HepG2 (cell line): ENCODE measurements around the gene SLC25A44. TPM values are rescaled to one million over a fixed set of nuclear protein-coding genes. Genes with fewer than 3 reads are reported as not detected.

ENCODE experiments used
- ATAC-seq: fragments of 200-7000 bp; cut with Tn5 transposase; 3 replicates; pipeline ENCODE4 v1.9.1; 2020; ENCODE audit warnings: mild to moderate bottlenecking, moderate library complexity
- BruUV-seq: library from RNA; stranded (reverse); fragments of 400-500 nt; replicated peaks from 2 replicates; lab custom pipeline; 2021; lab: Mats Ljungman, UMichigan
- CTCF ChIA-PET: fragments of 300-600 bp; formaldehyde crosslinking; extraction: SDS; loops from one replicate; lab custom pipeline; 2021; ENCODE audit warnings: low total read pairs, inconsistent platforms, low intra/inter-chr PET ratio; lab: Yijun Ruan, JAX
- POLR2A ChIA-PET: fragments of 350-600 bp; sonication (Branson Sonifier 250); formaldehyde crosslinking; loops from one replicate; lab custom pipeline; 2020; ENCODE audit warnings: antibody characterized with exemption, inconsistent platforms; lab: Yijun Ruan, JAX
- DNase-seq: peaks from one replicate; pipeline ENCODE4 v3.0.0-alpha.2; 2015; ENCODE audit warnings: low spot score
- FAIRE-seq: peaks from 3 replicates; lab custom pipeline; 2011; peaks lifted over from hg19 to GRCh38; lab: Jason Lieb, UNC
- H2AFZ ChIP-seq: one replicate; pipeline ENCODE4 v1.6.1; 2011; ENCODE audit warnings: low read length, inconsistent platforms
- H3K27ac ChIP-seq: fragments of 300-600 bp; 3 replicates; pipeline ENCODE4 v1.8.0; 2011; ENCODE audit warnings: mixed run types, mild to moderate bottlenecking, mixed read lengths, low read length, inconsistent platforms; ENCODE audit not compliant: insufficient read depth; ENCODE audit errors: extremely low read length
- H3K27me3 ChIP-seq, 2 experiments: fragments of 200-600 bp in 1 of 2; 2 replicates in 1 of 2; 3 replicates in 1 of 2; pipeline versions ENCODE4 v1.6.0 to v1.8.0; 2011; ENCODE audit warnings: low read length in 2 of 2, mild to moderate bottlenecking in 2 of 2, moderate library complexity in 2 of 2, inconsistent platforms in 1 of 2; ENCODE audit not compliant: insufficient read depth in 2 of 2, control insufficient read depth in 1 of 2
- H3K36me3 ChIP-seq, 2 experiments: fragments of 200-600 bp in 1 of 2; replicated peaks in 1 of 2; 2 replicates in 1 of 2; 3 replicates in 1 of 2; pipeline versions ENCODE4 v1.5.1 to v1.8.0; 2011; ENCODE audit warnings: low read length in 2 of 2, inconsistent platforms in 1 of 2; ENCODE audit not compliant: insufficient read depth in 2 of 2, control insufficient read depth in 1 of 2
- H3K4me1 ChIP-seq: 2 replicates; pipeline ENCODE4 v1.5.1; 2012; ENCODE audit warnings: low read length, inconsistent platforms; ENCODE audit not compliant: insufficient read depth
- H3K4me2 ChIP-seq: 2 replicates; pipeline ENCODE4 v1.6.0; 2011; ENCODE audit warnings: low read depth, low read length, inconsistent platforms
- H3K4me3 ChIP-seq, 3 experiments: fragments of 200-600 bp in 1 of 3; sonication (generic), shearing (Covaris generic) in 1 of 3; replicated peaks in 1 of 3; 2 replicates each; pipeline ENCODE4 v1.5.1; 2011 to 2016; ENCODE audit warnings: low read length in 3 of 3, inconsistent platforms in 2 of 3, low read depth in 2 of 3, mild to moderate bottlenecking in 2 of 3, control low read depth in 1 of 3, mixed read lengths in 1 of 3; ENCODE audit not compliant: insufficient read depth in 1 of 3
- H3K79me2 ChIP-seq: one replicate; pipeline ENCODE4 v1.6.1; 2011; ENCODE audit warnings: low read length, inconsistent platforms; ENCODE audit not compliant: insufficient read depth
- H3K9ac ChIP-seq: 2 replicates; pipeline ENCODE4 v1.6.0; 2011; ENCODE audit warnings: mild to moderate bottlenecking, low read depth, low read length, inconsistent platforms; ENCODE audit not compliant: insufficient read depth
- H3K9me3 ChIP-seq: 2 replicates; pipeline ENCODE4 v1.5.1; 2012; ENCODE audit warnings: mild to moderate bottlenecking, low read length
- H4K20me1 ChIP-seq: 2 replicates; pipeline ENCODE4 v1.6.0; 2011; ENCODE audit warnings: inconsistent platforms, mild to moderate bottlenecking, low read length, moderate library complexity; ENCODE audit not compliant: insufficient read depth
- GMEB2 ChIP-seq: IDR thresholded peaks from 2 replicates; pipeline ENCODE4 v1.6.1; 2016; ENCODE audit warnings: missing biosample characterization, missing genetic modification reagents, low read depth
- KDM4B ChIP-seq: sonication (generic); formaldehyde crosslinking; IDR thresholded peaks from 2 replicates; pipeline ENCODE4 v1.4.0; 2020; ENCODE audit warnings: missing genetic modification reagents
- PAWR ChIP-seq: sonication (generic); formaldehyde crosslinking; IDR thresholded peaks from 2 replicates; pipeline ENCODE4 v1.4.0; 2020; ENCODE audit warnings: missing genetic modification reagents, mild to moderate bottlenecking, borderline replicate concordance
- SCMH1 ChIP-seq: sonication (generic); formaldehyde crosslinking; IDR thresholded peaks from 2 replicates; pipeline ENCODE4 v1.9.0; 2021; ENCODE audit warnings: missing genetic modification reagents, mild to moderate bottlenecking, borderline replicate concordance
- ZNF121 ChIP-seq: sonication (generic); formaldehyde crosslinking; IDR thresholded peaks from 2 replicates; pipeline ENCODE4 v1.5.0; 2020; ENCODE audit warnings: mild to moderate bottlenecking, missing genetic modification reagents
- ZNF614 ChIP-seq: IDR thresholded peaks from 2 replicates; pipeline ENCODE4 v1.6.1; 2018; ENCODE audit warnings: missing biosample characterization, missing genetic modification reagents, inconsistent platforms, borderline replicate concordance
- ZNF800 ChIP-seq: sonication (generic); formaldehyde crosslinking; IDR thresholded peaks from 2 replicates; pipeline ENCODE4 v1.4.0; 2020; ENCODE audit warnings: missing genetic modification reagents
- ZSCAN9 ChIP-seq: IDR thresholded peaks from 2 replicates; pipeline ENCODE4 v1.6.1; 2016; ENCODE audit warnings: borderline replicate concordance
- WGBS: methylation state at CpG from one replicate; pipeline ENCODE4 v1.1.6; 2017; ENCODE audit warnings: low lambda C conversion rate; 5-methylcytosine and 5-hydroxymethylcytosine counted together
- in situ Hi-C: cut with HindIII; loops from 2 replicates; pipeline ENCODE4 v1.10.0; 2017; ENCODE audit warnings: low pct_unique_long_range_greater_than_20kb; ENCODE audit not compliant: extremely low pct_ligation_motif_present
- intact Hi-C: fragments of 100-400 bp; cut with micrococcal nuclease; formaldehyde crosslinking; loops from one replicate; pipeline ENCODE4 v1.10.0; 2022; ENCODE audit not compliant: unreplicated experiment
- polyA plus RNA-seq, 8 experiments: library from polyadenylated mRNA; depleted of rRNA in 3 of 8; stranded (reverse) in 7 of 8; unstranded in 1 of 8; fragments of >200 nt; fragmentation: Illumina TruSeq in 4 of 8; extraction: Trizol in 4 of 8; gene quantifications; 2 replicates each; pipeline versions ENCODE4 v1.2.1 to v1.2.3, GENCODE V29; 2011 to 2016; ENCODE audit warnings: low read depth in 4 of 8, missing spikeins in 1 of 8, mixed read lengths in 1 of 8; ENCODE audit not compliant: insufficient read depth in 1 of 8
- total RNA-seq, 5 experiments: library from RNA; depleted of rRNA; stranded (reverse); fragments of >200 nt; fragmentation: Illumina TruSeq; extraction: Trizol; gene quantifications; 2 replicates each; pipeline ENCODE4 v1.2.3, GENCODE V29; 2016; ENCODE audit warnings: low read depth in 1 of 5

Gene SLC25A44
- total and polyA plus RNA-seq, 2 of the 13 experiments (the other 11 are each of a cell fraction or from before 2014, with no cell fraction given) = 10.7 to 13.4 TPM

- Histone ChIP-seq H2AFZ (no peak overlapping the region), H3K36me3 (no peaks in the 10 kb centered on the region), H3K79me2 (no peaks in the 10 kb centered on the region), H3K4me1 (peaks cover 50% of the 10 kb centered on the region), H3K27me3 (no peaks in the 10 kb centered on the region), H3K4me2 (no peak overlapping the region), H4K20me1 (no peaks in the 10 kb centered on the region), H3K9me3 (no peaks in the 10 kb centered on the region), H3K4me3 (no peak overlapping the region), H3K27ac (no peak overlapping the region), H3K9ac (no peak overlapping the region)
- intact Hi-C loops (loop anchor here (5.0 kb wide), 1 partner anchor 38 kb away; no protein-coding TSS in a partner anchor), in situ Hi-C loops (loop anchor here (5.0 kb wide), 1 partner anchor 83 kb away; no protein-coding TSS in a partner anchor)
- FAIRE-seq (no peak), DNase-seq (no peak), ATAC-seq (no peak)
- ChIA-PET POLR2A (interaction anchor here (3.8 to 3.9 kb wide), 2 partner anchors 68 to 80 kb away, joined by 37 to 38 read pairs; partner anchors contain the start of gene PMF1), CTCF (no interaction called here)
- no peak for TF ChIP-seq KDM4B (CRISPR knock-in tag)
- no peak for TF ChIP-seq ZNF121
- no peak for TF ChIP-seq ZSCAN9
- no peak for TF ChIP-seq SCMH1 (CRISPR knock-in tag)
- TF ChIP-seq GMEB2 = no peak
- no peak for TF ChIP-seq PAWR (CRISPR knock-in tag)
- BruUV-seq = no TSS peak
- WGBS = 45% methylated on average over 5 of the region's 5 CpGs
Observed at GRCh38 chr1:156144742-156145141, 49.2 kb upstream of the SLC25A44 start.

- Histone ChIP-seq H4K20me1 (no peaks in the 10 kb centered on the region), H3K4me2 (peak overlapping the region; percentile 92), H3K27ac (no peak overlapping the region), H3K79me2 (no peaks in the 10 kb centered on the region), H3K9me3 (no peaks in the 10 kb centered on the region), H3K36me3 (no peaks in the 10 kb centered on the region), H2AFZ (no peak overlapping the region), H3K4me1 (peaks cover 59% of the 10 kb centered on the region), H3K27me3 (no peaks in the 10 kb centered on the region), H3K4me3 (no peak overlapping the region), H3K9ac (no peak overlapping the region)
- TF ChIP-seq ZNF614 (CRISPR knock-in tag) (no peak), ZNF800 (CRISPR knock-in tag) (0 out of 2 replicates have a peak, but pooled peaks have one; percentile 19)
- in situ Hi-C loops = no loop called here
- FAIRE-seq (no peak), ATAC-seq (no peak), DNase-seq (no peak)
- intact Hi-C loops = loop anchor here (1.0 to 5.0 kb wide), 2 partner anchors 37 to 80 kb away; no protein-coding TSS in a partner anchor
- CTCF ChIA-PET = interaction anchor here (1.0 to 1.9 kb wide), 2 partner anchors 16 to 80 kb away, joined by 3 to 44 read pairs; no protein-coding TSS in a partner anchor
- POLR2A ChIA-PET = interaction anchor here (0.7 to 3.9 kb wide), 8 partner anchors 26 to 136 kb away, joined by 3 to 38 read pairs (median 3); partner anchors contain the start of genes LMNA, PMF1 and SLC25A44
- BruUV-seq = no TSS peak
- 69% methylated on average over 2 of the region's 2 CpGs for WGBS
Observed at GRCh38 chr1:156145650-156146019, 48.3 kb upstream of the SLC25A44 start.
